ENCODE data around the gene RXRB. TPM values are rescaled to one million over a fixed set of nuclear protein-coding genes. Genes with fewer than 3 reads are reported as not detected.

RXRB gene
- total RNA-seq, 4 donors from 2014 or later: 28.6 to 71.0 (median 34.0) TPM

GRCh38 chr6:33216117-33216649, 15.7 kb upstream of the RXRB start:
- Histone ChIP-seq H3K27ac (no peak overlapping the region), H3K4me1 (no peaks in the 10 kb centered on the region), H3K36me3 (no peaks in the 10 kb centered on the region), H3K4me3 (no peak overlapping the region), H3K9me3 (no peaks in the 10 kb centered on the region), H3K27me3 (no peaks in the 10 kb centered on the region)
- no peak for DNase-seq
- TF ChIP-seq CTCF (IDR thresholded peaks at IDR 0.05) (no peak), POLR2A (IDR thresholded peaks at IDR 0.05) (no peak)
- intact Hi-C loops (cut with DNase I; ENCODE audit: low total_unique reads): no loop called here

GRCh38 chr6:33215271-33216116, 15.0 kb upstream of the RXRB start:
- no peak for TF ChIP-seq POLR2A (IDR thresholded peaks at IDR 0.05)
- DNase-seq: no peak
- intact Hi-C loops (cut with DNase I; ENCODE audit: low total_unique reads): no loop called here
- no peak overlapping the region for H3K4me3 ChIP-seq
- no peak overlapping the region for H3K27ac ChIP-seq
- no peaks in the 10 kb centered on the region for H3K4me1 ChIP-seq
- no peaks in the 10 kb centered on the region for H3K9me3 ChIP-seq
- H3K27me3 ChIP-seq: no peaks in the 10 kb centered on the region
- no peaks in the 10 kb centered on the region for H3K36me3 ChIP-seq

GRCh38 chr6:33213989-33214335, 13.5 kb upstream of the RXRB start:
- TF ChIP-seq POLR2A (IDR thresholded peaks at IDR 0.05) (no peak), CTCF (IDR thresholded peaks at IDR 0.05) (no peak)
- peak overlapping the region; percentile 31 to 42 for H3K27ac ChIP-seq
- no peaks in the 10 kb centered on the region for H3K27me3 ChIP-seq
- H3K9me3 ChIP-seq: no peaks in the 10 kb centered on the region
- peak overlapping the region in 1 of 2 donors; percentile 41 for H3K4me3 ChIP-seq
- intact Hi-C loops (cut with DNase I; ENCODE audit: low total_unique reads): no loop called here
- H3K36me3 ChIP-seq: no peaks in the 10 kb centered on the region
- no peaks in the 10 kb centered on the region for H3K4me1 ChIP-seq
- DNase-seq: no peak

- Histone ChIP-seq H3K27ac (peak overlapping the region; percentile 31 to 42), H3K27me3 (no peaks in the 10 kb centered on the region), H3K4me1 (no peaks in the 10 kb centered on the region), H3K9me3 (no peaks in the 10 kb centered on the region), H3K36me3 (no peaks in the 10 kb centered on the region), H3K4me3 (peak overlapping the region; percentile 37 to 41)
- TF ChIP-seq POLR2A (IDR thresholded peaks at IDR 0.05): no peak
- TF ChIP-seq CTCF (IDR thresholded peaks at IDR 0.05): no peak
- intact Hi-C loops (cut with DNase I; ENCODE audit: low total_unique reads): no loop called here
- DNase-seq: peak in 1 of 2 donors; percentile 23
Measured at GRCh38 chr6:33213166-33213988, 12.9 kb upstream of the RXRB start.

- H3K4me1 ChIP-seq: no peaks in the 10 kb centered on the region
- no peaks in the 10 kb centered on the region for H3K36me3 ChIP-seq
- DNase-seq: no peak
- peak overlapping the region; percentile 31 to 42 for H3K27ac ChIP-seq
- H3K9me3 ChIP-seq: no peaks in the 10 kb centered on the region
- no peak for TF ChIP-seq CTCF (IDR thresholded peaks at IDR 0.05)
- no peak for TF ChIP-seq POLR2A (IDR thresholded peaks at IDR 0.05)
- H3K27me3 ChIP-seq: no peaks in the 10 kb centered on the region
- peak overlapping the region; percentile 37 to 41 for H3K4me3 ChIP-seq
- intact Hi-C loops (cut with DNase I; ENCODE audit: low total_unique reads): no loop called here
Measured at GRCh38 chr6:33212857-33213165, 12.3 kb upstream of the RXRB start.

All from uterus (tissue), 4 donors.